Mucosa of descending colon (tissue), 3 donors: ENCODE measurements around the gene PLEKHG4B. TPM values are rescaled to one million over a fixed set of nuclear protein-coding genes. Genes with fewer than 3 reads are reported as not detected.

ENCODE experiments used
- total RNA-seq, 3 donors: library from RNA; stranded (reverse); fragmentation: NEBNext Ultra II Directional in 2 of 3; extraction: Animal tissue kit (Norgen Biotek cat#: 25700) in 2 of 3; gene quantifications; one replicate each; pipeline versions ENCODE4 v1.2.1 to v1.2.4, GENCODE V29; 2021 to 2023
- donor health status: DM: no; HTN: no; CAD: no; lungs with moderate emphysema.
- donor health status: DM: no; HTN: no; CAD: no.
- donor health status: DM: no; HTN: yes; CAD: no.

PLEKHG4B gene
- total RNA-seq, 3 donors from 2014 or later = 0.09 to 3.0 (median 0.36) TPM

Other genes starting within 250 kb of the PLEKHG4B start
- not detected for gene LRRC14B, start 99.3 kb downstream of the PLEKHG4B start, total RNA-seq
- gene CCDC127, start 126.0 kb downstream of the PLEKHG4B start, total RNA-seq = 1 to 10 TPM; 3.5 to 9.8 (median 4.7) TPM
- 100 to 1,000 TPM; 223 to 322 (median 249) TPM for gene SDHA, start 126.2 kb downstream of the PLEKHG4B start, total RNA-seq
- gene PDCD6, start 179.5 kb downstream of the PLEKHG4B start, total RNA-seq = 100 to 1,000 TPM in 2 of 3 donors, 10 to 100 TPM in 1; 91.2 to 125 (median 122) TPM
- gene AHRR, start 229.5 kb downstream of the PLEKHG4B start, total RNA-seq = 1 to 10 TPM; 2.0 to 3.2 (median 2.3) TPM